H9 (cell line): Measurements from ENCODE around the gene PRR5L. TPM values are rescaled to one million over a fixed set of nuclear protein-coding genes. Genes with fewer than 3 reads are reported as not detected.

Experiments used
- DNase-seq: peaks from one replicate; pipeline ENCODE4 v3.0.0-alpha.2; 2017
- H2AFZ ChIP-seq: one replicate; pipeline ENCODE4 v1.6.1; 2013; ENCODE audit warnings: mild to moderate bottlenecking, low read length, control low read depth, moderate library complexity
- H2AK5ac ChIP-seq: 2 replicates; pipeline ENCODE4 v1.6.1; 2013; ENCODE audit warnings: low read length, control low read depth, mixed read lengths; ENCODE audit not compliant: insufficient read length
- H2BK120ac ChIP-seq: one replicate; pipeline ENCODE4 v1.6.1; 2013; ENCODE audit warnings: low read depth, mild to moderate bottlenecking, low read length, control low read depth, inconsistent platforms; ENCODE audit not compliant: poor library complexity, severe bottlenecking
- H2BK12ac ChIP-seq: 2 replicates; pipeline ENCODE4 v1.6.1; 2013; ENCODE audit warnings: low read length, control low read depth, mixed read lengths, low read depth; ENCODE audit not compliant: insufficient read length
- H2BK15ac ChIP-seq: 2 replicates; pipeline ENCODE4 v1.6.1; 2013; ENCODE audit warnings: low read depth, low read length, control low read depth
- H2BK20ac ChIP-seq: one replicate; pipeline ENCODE4 v1.6.1; 2013; ENCODE audit warnings: low read depth, mild to moderate bottlenecking, low read length, control low read depth, inconsistent platforms; ENCODE audit not compliant: poor library complexity, severe bottlenecking
- H2BK5ac ChIP-seq: 2 replicates; pipeline ENCODE4 v1.6.1; 2013; ENCODE audit warnings: low read length, control low read depth, mixed read lengths; ENCODE audit not compliant: insufficient read length
- H3K14ac ChIP-seq: 2 replicates; pipeline ENCODE4 v1.6.1; 2013; ENCODE audit warnings: low read length, control low read depth; ENCODE audit not compliant: insufficient read depth
- H3K18ac ChIP-seq: 2 replicates; pipeline ENCODE4 v1.6.1; 2013; ENCODE audit warnings: low read depth, mild to moderate bottlenecking, mixed read lengths, low read length, control low read depth; ENCODE audit not compliant: insufficient read length
- H3K23ac ChIP-seq: 2 replicates; pipeline ENCODE4 v1.6.1; 2013; ENCODE audit warnings: low read length, control low read depth, mixed read lengths, low read depth; ENCODE audit not compliant: insufficient read length
- H3K23me2 ChIP-seq: 2 replicates; pipeline ENCODE4 v1.6.1; 2013; ENCODE audit warnings: low read depth, mild to moderate bottlenecking, mixed read lengths, low read length, control low read depth; ENCODE audit not compliant: insufficient read length, poor library complexity, severe bottlenecking
- H3K27ac ChIP-seq: 2 replicates; pipeline ENCODE4 v1.5.1; 2013; ENCODE audit warnings: low read length, control low read depth, mixed read lengths, low read depth; ENCODE audit not compliant: insufficient read length
- H3K27me3 ChIP-seq: 2 replicates; pipeline ENCODE4 v1.6.1; 2013; ENCODE audit warnings: low read length, control low read depth, inconsistent platforms; ENCODE audit not compliant: insufficient read depth
- H3K4ac ChIP-seq: 2 replicates; pipeline ENCODE4 v1.6.1; 2013; ENCODE audit warnings: low read depth, mild to moderate bottlenecking, control low read depth, inconsistent platforms, low read length, moderate library complexity
- H3K4me1 ChIP-seq: 2 replicates; pipeline ENCODE4 v1.6.1; 2013; ENCODE audit warnings: low read length, control low read depth, inconsistent platforms; ENCODE audit not compliant: insufficient read depth
- H3K4me2 ChIP-seq: 2 replicates; pipeline ENCODE4 v1.6.1; 2013; ENCODE audit warnings: low read length, control low read depth, mixed read lengths; ENCODE audit not compliant: insufficient read length, insufficient read depth
- H3K56ac ChIP-seq: 2 replicates; pipeline ENCODE4 v1.6.1; 2013; ENCODE audit warnings: low read depth, mild to moderate bottlenecking, mixed read lengths, low read length, control low read depth; ENCODE audit not compliant: insufficient read length
- H3K79me1 ChIP-seq: 2 replicates; pipeline ENCODE4 v1.6.1; 2013; ENCODE audit warnings: low read depth, mild to moderate bottlenecking, moderate library complexity, low read length, control low read depth, inconsistent platforms; ENCODE audit not compliant: insufficient read depth, poor library complexity, severe bottlenecking
- H3K79me2 ChIP-seq: 2 replicates; pipeline ENCODE4 v1.6.1; 2013; ENCODE audit warnings: low read length, control low read depth, inconsistent platforms; ENCODE audit not compliant: insufficient read depth
- H3K9ac ChIP-seq: 2 replicates; pipeline ENCODE4 v1.6.1; 2013; ENCODE audit warnings: low read length, control low read depth, mixed read lengths; ENCODE audit not compliant: insufficient read length; ENCODE audit errors: extremely low read depth
- H3K9me3 ChIP-seq: one replicate; pipeline ENCODE4 v1.6.1; 2013; ENCODE audit warnings: low read depth, low read length, inconsistent platforms; ENCODE audit not compliant: control insufficient read depth
- H3T11ph ChIP-seq: one replicate; pipeline ENCODE4 v1.6.1; 2013; ENCODE audit warnings: mild to moderate bottlenecking, low read length, control low read depth, inconsistent platforms
- H4K20me1 ChIP-seq: one replicate; pipeline ENCODE4 v1.6.1; 2013; ENCODE audit not compliant: control insufficient read depth, insufficient read length, insufficient read depth
- H4K5ac ChIP-seq: 2 replicates; pipeline ENCODE4 v1.6.1; 2013; ENCODE audit warnings: low read depth, mild to moderate bottlenecking, mixed read lengths, low read length, control low read depth; ENCODE audit not compliant: insufficient read length
- H4K8ac ChIP-seq: replicated peaks from 2 replicates; pipeline ENCODE4 v1.6.1; 2013; ENCODE audit warnings: low read length, control low read depth, mixed read lengths, low read depth; ENCODE audit not compliant: insufficient read length
- H4K91ac ChIP-seq: 2 replicates; pipeline ENCODE4 v1.6.1; 2013; ENCODE audit warnings: low read depth, mild to moderate bottlenecking, moderate library complexity, mixed read lengths, low read length, control low read depth; ENCODE audit not compliant: insufficient read length
- H3K27ac Mint-ChIP-seq, 3 experiments: 2 replicates in 2 of 3; 3 replicates in 1 of 3; pipeline ENCODE4 v1.8.0; 2020 to 2021; ENCODE audit warnings: mixed read lengths in 3 of 3, mild to moderate bottlenecking in 1 of 3, moderate library complexity in 1 of 3
- H3K27me3 Mint-ChIP-seq: 2 replicates; pipeline ENCODE4 v1.8.0; 2021; ENCODE audit warnings: low read depth, mild to moderate bottlenecking, moderate library complexity, mixed read lengths
- H3K36me3 Mint-ChIP-seq, 3 experiments: 2 replicates in 2 of 3; 3 replicates in 1 of 3; pipeline ENCODE4 v1.8.0; 2020 to 2021; ENCODE audit warnings: low read depth in 3 of 3, mixed read lengths in 3 of 3; ENCODE audit not compliant: insufficient read depth in 1 of 3
- H3K4me1 Mint-ChIP-seq, 2 experiments: 2 replicates each; pipeline ENCODE4 v1.8.0; 2020; ENCODE audit warnings: mixed read lengths in 2 of 2
- H3K4me3 Mint-ChIP-seq, 2 experiments: 2 replicates in 1 of 2; 3 replicates in 1 of 2; pipeline ENCODE4 v1.8.0; 2020 to 2021; ENCODE audit warnings: mild to moderate bottlenecking in 2 of 2, mixed read lengths in 2 of 2, moderate library complexity in 1 of 2
- H3K9me3 Mint-ChIP-seq, 2 experiments: 2 replicates in 1 of 2; 3 replicates in 1 of 2; pipeline ENCODE4 v1.8.0; 2020; ENCODE audit warnings: mild to moderate bottlenecking in 2 of 2, mixed read lengths in 2 of 2, moderate library complexity in 1 of 2
- WGBS: extraction: QIAGEN DNeasy Blood & Tissue Kit; methylation state at CpG from one replicate; pipeline ENCODE4 v1.1.7; 2013; ENCODE audit warnings: missing lambda C conversion rate, low lambda C conversion rate, mixed read lengths; ENCODE audit not compliant: insufficient read length; ENCODE audit errors: extremely low coverage; 5-methylcytosine and 5-hydroxymethylcytosine counted together
- total RNA-seq: library from RNA; stranded (reverse); gene quantifications from 2 replicates; pipeline ENCODE4 v1.2.1, GENCODE V29; 2021
- TF ChIP-seq, protein P1 (sequence below): fragments of 200-600 bp; sonication (generic); conservative IDR thresholded peaks from 3 replicates; pipeline ENCODE4 v1.8.0; 2021; ENCODE audit warnings: antibody characterized with exemption, mild to moderate bottlenecking

Gene PRR5L
- total RNA-seq, 1 experiment from 2014 or later, result 5.6 TPM

DNA sequence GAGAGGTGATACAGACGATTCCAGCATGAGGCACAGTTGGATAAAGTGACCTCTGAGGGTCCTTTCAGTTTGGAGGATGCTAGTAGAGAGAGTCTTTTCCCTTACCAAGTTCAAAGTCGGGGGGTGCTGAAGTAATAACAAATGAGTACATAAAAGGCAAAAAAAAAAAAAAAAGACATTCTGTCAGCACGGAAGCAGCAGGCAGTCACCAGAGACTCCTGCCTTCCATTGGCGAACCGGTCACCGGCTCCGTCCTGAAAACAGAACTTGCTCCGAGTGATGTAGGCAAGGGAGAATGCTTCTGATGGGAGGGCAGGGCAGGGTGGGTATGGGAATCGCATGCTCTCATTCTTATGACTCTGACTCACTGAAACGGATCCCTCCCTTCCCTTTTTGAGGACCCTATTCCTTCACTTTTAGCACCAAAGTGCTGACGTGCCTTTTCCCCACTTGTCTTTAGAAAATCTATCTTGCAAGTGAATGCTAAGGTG is 65.9 kb downstream of the PRR5L start:
- Histone ChIP-seq H3K23me2 (no peaks in the 10 kb centered on the region), H2BK12ac (no peak overlapping the region), H3K4ac (no peak overlapping the region), H2BK5ac (no peak overlapping the region), H3K9ac (no peak overlapping the region), H3K23ac (no peak overlapping the region), H3K79me1 (no peaks in the 10 kb centered on the region), H3K56ac (no peak overlapping the region), H2BK20ac (no peak overlapping the region), H3K27me3 (no peaks in the 10 kb centered on the region), H3K9me3 (no peaks in the 10 kb centered on the region), H4K8ac (no peak overlapping the region), H3T11ph (no peak overlapping the region), H2AFZ (no peak overlapping the region), H3K79me2 (no peaks in the 10 kb centered on the region), H3K14ac (0 out of 2 replicates have a peak overlapping the region, but pooled peaks have one; percentile 1), H4K91ac (no peak overlapping the region), H2BK120ac (no peak overlapping the region), H3K18ac (no peak overlapping the region), H3K4me1 (no peaks in the 10 kb centered on the region; the same call in 1 of the 2 replicates), H2AK5ac (no peak overlapping the region), H2BK15ac (no peak overlapping the region), H4K20me1 (no peaks in the 10 kb centered on the region), H3K27ac (no peak overlapping the region), H4K5ac (no peak overlapping the region), H3K4me2 (peak overlapping the region; percentile 32)
- H3K9me3 Mint-ChIP-seq, result no peaks in the 10 kb centered on the region
- peaks cover 22 to 26% of the 10 kb centered on the region in 2 experiments for H3K4me1 Mint-ChIP-seq
- WGBS, result no CpG with 5 or more reads among the region's 11 CpGs
- peak overlapping the region in 1 of 3 experiments; percentile 60; a peak in 2 of 7 replicates for H3K27ac Mint-ChIP-seq
- TF ChIP-seq, protein P1, sequence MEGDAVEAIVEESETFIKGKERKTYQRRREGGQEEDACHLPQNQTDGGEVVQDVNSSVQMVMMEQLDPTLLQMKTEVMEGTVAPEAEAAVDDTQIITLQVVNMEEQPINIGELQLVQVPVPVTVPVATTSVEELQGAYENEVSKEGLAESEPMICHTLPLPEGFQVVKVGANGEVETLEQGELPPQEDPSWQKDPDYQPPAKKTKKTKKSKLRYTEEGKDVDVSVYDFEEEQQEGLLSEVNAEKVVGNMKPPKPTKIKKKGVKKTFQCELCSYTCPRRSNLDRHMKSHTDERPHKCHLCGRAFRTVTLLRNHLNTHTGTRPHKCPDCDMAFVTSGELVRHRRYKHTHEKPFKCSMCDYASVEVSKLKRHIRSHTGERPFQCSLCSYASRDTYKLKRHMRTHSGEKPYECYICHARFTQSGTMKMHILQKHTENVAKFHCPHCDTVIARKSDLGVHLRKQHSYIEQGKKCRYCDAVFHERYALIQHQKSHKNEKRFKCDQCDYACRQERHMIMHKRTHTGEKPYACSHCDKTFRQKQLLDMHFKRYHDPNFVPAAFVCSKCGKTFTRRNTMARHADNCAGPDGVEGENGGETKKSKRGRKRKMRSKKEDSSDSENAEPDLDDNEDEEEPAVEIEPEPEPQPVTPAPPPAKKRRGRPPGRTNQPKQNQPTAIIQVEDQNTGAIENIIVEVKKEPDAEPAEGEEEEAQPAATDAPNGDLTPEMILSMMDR, result no peak
- H3K27me3 Mint-ChIP-seq, result peaks cover 14% of the 10 kb centered on the region
- H3K4me3 Mint-ChIP-seq, result peak overlapping the region; percentile 33 to 71
- H3K36me3 Mint-ChIP-seq, result no peaks in the 10 kb centered on the region
- DNase-seq, result peak; percentile 52
